Measurements from ENCODE around the gene GRIK4.

Gene GRIK4

GRCh38 chr11:120827198-120827597, 315.6 kb downstream of the GRIK4 start:
- no peak for DNase-seq (ENCODE audit: low read depth in 2 of 3, low spot score in 1 of 3)

- no peak for DNase-seq (ENCODE audit: low read depth in 2 of 3, low spot score in 1 of 3)
Observed at GRCh38 chr11:120827820-120828219, 316.3 kb downstream of the GRIK4 start.

GRCh38 chr11:120828847-120829246, 317.3 kb downstream of the GRIK4 start:
- DNase-seq (ENCODE audit: low read depth in 2 of 3, low spot score in 1 of 3) = no peak

GRCh38 chr11:120830085-120830620, 318.6 kb downstream of the GRIK4 start:
- no peak for DNase-seq (ENCODE audit: low read depth in 2 of 3, low spot score in 1 of 3)

- DNase-seq (ENCODE audit: low read depth in 2 of 3, low spot score in 1 of 3) = no peak
Observed at GRCh38 chr11:120832481-120833238, 321.1 kb downstream of the GRIK4 start.

GRCh38 chr11:120834686-120835210, 323.2 kb downstream of the GRIK4 start:
- DNase-seq (ENCODE audit: low read depth in 2 of 3, low spot score in 1 of 3) = no peak

GRCh38 chr11:120835601-120836228, 324.2 kb downstream of the GRIK4 start:
- DNase-seq (ENCODE audit: low read depth in 2 of 3, low spot score in 1 of 3) = peak; percentile 16 to 48 (median 48)

GRCh38 chr11:120837696-120838095, 326.1 kb downstream of the GRIK4 start:
- DNase-seq (ENCODE audit: low read depth in 2 of 3, low spot score in 1 of 3) = no peak

GRCh38 chr11:120839201-120839600, 327.7 kb downstream of the GRIK4 start:
- DNase-seq (ENCODE audit: low read depth in 2 of 3, low spot score in 1 of 3) = no peak

GRCh38 chr11:120839846-120840402, 328.4 kb downstream of the GRIK4 start:
- no peak for DNase-seq (ENCODE audit: low read depth in 2 of 3, low spot score in 1 of 3)

GRCh38 chr11:120840661-120841060, 329.1 kb downstream of the GRIK4 start:
- no peak for DNase-seq (ENCODE audit: low read depth in 2 of 3, low spot score in 1 of 3)

GRCh38 chr11:120841074-120841473, 329.5 kb downstream of the GRIK4 start:
- no peak for DNase-seq (ENCODE audit: low read depth in 2 of 3, low spot score in 1 of 3)

GRCh38 chr11:120842195-120842594, 330.6 kb downstream of the GRIK4 start:
- no peak for DNase-seq (ENCODE audit: low read depth in 2 of 3, low spot score in 1 of 3)

- no peak for DNase-seq (ENCODE audit: low read depth in 2 of 3, low spot score in 1 of 3)
Observed at GRCh38 chr11:120853435-120853834, 341.9 kb downstream of the GRIK4 start.

GRCh38 chr11:120854988-120855387, 343.4 kb downstream of the GRIK4 start:
- DNase-seq (ENCODE audit: low read depth in 2 of 3, low spot score in 1 of 3) = no peak

GRCh38 chr11:120857508-120857907, 346.0 kb downstream of the GRIK4 start:
- DNase-seq (ENCODE audit: low read depth in 2 of 3, low spot score in 1 of 3) = no peak

GRCh38 chr11:120858740-120859139, 347.2 kb downstream of the GRIK4 start:
- DNase-seq (ENCODE audit: low read depth in 2 of 3, low spot score in 1 of 3) = no peak

GRCh38 chr11:120859552-120860295, 348.2 kb downstream of the GRIK4 start:
- DNase-seq (ENCODE audit: low read depth in 2 of 3, low spot score in 1 of 3) = no peak

- no peak for DNase-seq (ENCODE audit: low read depth in 2 of 3, low spot score in 1 of 3)
Observed at GRCh38 chr11:120863359-120863758, 351.8 kb downstream of the GRIK4 start.

- no peak for DNase-seq (ENCODE audit: low read depth in 2 of 3, low spot score in 1 of 3)
Observed at GRCh38 chr11:120867024-120867423, 355.5 kb downstream of the GRIK4 start.

- DNase-seq (ENCODE audit: low read depth in 2 of 3, low spot score in 1 of 3) = no peak
Observed at GRCh38 chr11:120867531-120867930, 356.0 kb downstream of the GRIK4 start.

All from stimulated activated CD4-positive, alpha-beta T cell treated with anti-CD3 and anti-CD28 coated beads, Interleukin-12 subunit alpha, Interleukin-12 subunit beta, amount 100 ng/mL, for 48 hours (primary cell).